K562 treated with DMSO at 1 percent for 12 hours (cell line): Measurements from ENCODE around the gene TMPRSS6. TPM values are rescaled to one million over a fixed set of nuclear protein-coding genes. Genes with fewer than 3 reads are reported as not detected.

ENCODE experiments used
- total RNA-seq: library from RNA; unstranded; fragments of 300-600 nt; gene quantifications from 2 replicates; pipeline ENCODE4 v1.2.3, GENCODE V29; 2022; ENCODE audit not compliant: insufficient read depth

Gene TMPRSS6
- total RNA-seq, result not detected in 2 replicates

DNA sequence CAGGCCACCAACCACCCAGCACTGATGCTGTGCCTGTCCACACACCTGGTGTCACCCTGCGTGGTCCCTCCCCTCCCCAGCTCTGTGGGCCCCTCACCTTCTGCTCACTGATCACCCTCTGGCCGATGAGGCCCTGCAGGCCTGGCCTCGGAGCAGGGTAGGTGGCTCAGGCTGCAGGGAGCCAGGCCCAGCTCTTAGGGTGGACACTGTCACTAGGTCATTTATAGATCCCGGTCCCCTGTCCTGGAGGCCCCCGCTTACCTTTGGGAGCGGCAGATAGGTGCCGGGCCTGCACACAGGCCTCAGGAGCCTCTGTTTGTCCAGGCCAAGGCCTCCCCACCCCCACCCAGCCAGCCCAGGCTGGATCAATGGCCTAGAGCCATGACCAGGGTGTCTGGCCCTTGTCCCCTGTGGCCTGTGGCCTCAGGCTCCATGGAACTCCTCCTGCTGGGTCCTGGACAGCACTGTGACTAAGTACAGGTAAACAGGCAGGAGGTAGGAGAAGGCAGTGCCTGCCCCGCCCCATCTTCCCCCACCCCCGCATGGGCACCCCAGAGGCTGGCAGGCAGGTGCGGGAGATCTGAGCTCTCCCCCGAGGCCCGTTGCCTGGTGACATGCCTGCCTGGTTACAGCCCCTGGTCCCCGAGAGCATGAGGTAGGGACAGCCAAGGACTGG, at the start of gene TMPRSS6:
TMPRSS6 (minus strand) TSS at position 472 of the 676 bp plus-strand sequence. CDS start 6,296 bp downstream, outside the sequence.

DNA sequence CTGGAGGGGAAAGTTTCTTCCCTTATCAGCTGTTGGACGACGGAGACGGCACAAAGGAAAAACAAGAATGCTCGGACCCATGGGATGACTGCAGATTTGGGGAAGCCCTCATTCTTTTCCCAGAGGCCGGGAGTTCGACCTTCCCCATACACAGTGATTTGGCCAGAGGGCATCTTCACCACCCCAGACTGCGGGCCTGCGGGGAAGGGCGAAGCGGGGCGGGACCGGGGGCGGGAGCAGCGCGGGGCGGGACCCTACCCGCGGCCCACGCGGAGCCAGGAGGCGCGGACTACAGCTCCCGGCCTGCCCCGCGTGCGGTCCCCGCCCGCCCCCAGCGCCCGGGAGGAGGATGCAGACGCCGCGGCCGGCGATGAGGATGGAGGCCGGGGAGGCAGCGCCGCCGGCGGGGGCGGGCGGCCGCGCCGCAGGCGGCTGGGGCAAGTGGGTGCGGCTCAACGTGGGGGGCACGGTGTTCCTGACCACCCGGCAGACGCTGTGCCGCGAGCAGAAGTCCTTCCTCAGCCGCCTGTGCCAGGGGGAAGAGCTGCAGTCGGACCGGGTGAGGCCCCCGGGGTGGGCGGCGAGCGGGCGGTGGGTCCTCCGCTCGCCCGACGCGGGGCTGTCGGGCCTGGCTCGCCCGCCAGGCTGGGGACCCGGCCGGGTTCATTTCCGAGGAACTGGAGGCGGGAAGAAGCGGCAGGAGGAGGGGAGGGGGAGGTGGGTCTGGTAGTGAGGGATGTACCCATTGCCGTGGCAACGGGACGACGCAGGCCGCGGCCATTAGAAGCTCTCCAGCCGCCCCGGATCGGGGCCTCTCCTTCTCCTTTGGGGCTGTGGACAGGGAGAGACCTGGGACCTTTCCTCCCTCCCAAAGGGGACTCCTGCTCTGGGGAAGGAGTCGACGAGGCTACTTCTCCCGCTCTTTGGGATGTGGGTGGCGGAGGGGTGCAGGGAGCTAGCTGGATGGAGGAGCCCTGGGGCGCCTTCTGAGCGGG, 57.8 kb downstream of the TMPRSS6 start, which contains the start of gene KCTD17:
KCTD17 (plus strand) TSS at position 352 of the 995 bp plus-strand sequence; CDS start at position 371, 19 bp downstream.

DNA sequence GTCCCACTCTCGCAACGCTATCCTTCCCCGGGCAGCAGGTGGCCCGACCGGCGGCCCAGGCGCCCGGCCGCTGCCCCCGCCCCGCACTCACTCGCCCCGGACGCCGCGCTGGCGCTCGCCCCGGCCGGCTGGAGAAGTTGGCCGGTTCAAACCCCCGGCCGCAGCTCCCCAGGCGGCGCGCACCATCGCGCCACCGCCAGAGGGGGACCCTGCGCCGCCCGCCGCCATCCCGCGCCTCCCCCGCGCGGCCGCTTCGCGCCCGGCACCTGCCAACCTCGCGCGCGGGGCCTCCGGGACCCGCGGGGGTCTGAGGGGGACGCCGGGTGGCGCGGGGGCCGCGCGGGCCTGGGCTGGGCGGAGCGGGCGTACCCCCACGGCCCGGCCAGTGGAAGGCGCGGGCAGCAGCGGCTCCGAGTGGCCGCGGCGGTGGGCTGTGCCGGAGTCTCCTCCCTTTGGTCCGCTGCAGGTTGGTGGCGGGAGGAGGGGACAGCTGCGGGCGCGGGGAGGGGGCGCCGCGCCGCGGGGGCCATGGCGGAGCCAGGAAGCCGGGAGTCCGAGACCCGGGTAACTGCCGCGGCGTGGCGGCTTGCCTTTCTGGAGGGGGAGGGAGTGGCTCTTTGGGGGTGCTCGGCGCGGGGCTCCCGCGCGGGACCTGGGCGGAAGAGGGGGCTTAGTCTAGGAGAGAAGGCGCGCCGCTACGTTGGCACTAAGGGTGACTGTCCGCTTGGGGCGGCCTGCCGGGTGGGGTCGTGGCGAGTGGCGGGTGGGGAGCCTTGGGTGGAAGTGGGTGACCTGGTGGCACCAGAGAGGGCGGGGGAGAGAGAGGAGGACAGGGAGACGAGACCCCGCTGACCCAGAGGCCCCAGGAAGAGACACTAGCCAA, 90.0 kb downstream of the TMPRSS6 start, which contains the start of the genes MPST and TST:
MPST (plus strand) TSS at position 434 of the 883 bp plus-strand sequence; CDS start at position 529, 95 bp downstream.
TST (minus strand) TSS at position 139 of the 883 bp plus-strand sequence. CDS start 715 bp downstream, outside the sequence.

Other genes starting within 250 kb of the TMPRSS6 start
- gene NCF4, start 248.7 kb downstream of the TMPRSS6 start, total RNA-seq, result 2.4 and 2.6 TPM in 2 replicates
- 0.83 TPM in 1 of 2 replicates, not detected in the other for gene CSF2RB, start 196.1 kb downstream of the TMPRSS6 start, total RNA-seq
- gene TST, start 90.3 kb downstream of the TMPRSS6 start, total RNA-seq, result 41.4 and 58.1 TPM in 2 replicates
- gene MPST, start 90.0 kb downstream of the TMPRSS6 start, total RNA-seq, result 124 and 177 TPM in 2 replicates
- gene KCTD17, start 58.0 kb downstream of the TMPRSS6 start, total RNA-seq, result not detected in 2 replicates
- gene IL2RB, start 40.2 kb upstream of the TMPRSS6 start, total RNA-seq, result 0.72 and 1.0 TPM in 2 replicates
- gene C1QTNF6, start 78.5 kb upstream of the TMPRSS6 start, total RNA-seq, result 0.58 and 1.2 TPM in 2 replicates
- gene SSTR3, start 102.8 kb upstream of the TMPRSS6 start, total RNA-seq, result not detected in 2 replicates
- gene RAC2, start 134.6 kb upstream of the TMPRSS6 start, total RNA-seq, result 239 and 319 TPM in 2 replicates
- 0.49 and 1.9 TPM in 2 replicates for gene CYTH4, start 172.8 kb upstream of the TMPRSS6 start, total RNA-seq